Liver (tissue), 3 donors: Measurements from ENCODE around the gene OR2B6.

Source experiments
- RXRA ChIP-seq, 2 donors: IDR thresholded peaks; 2 replicates each; pipeline ENCODE4 v1.6.1; 2017 to 2018; ENCODE audit warnings: antibody characterized with exemption in 2 of 2, mild to moderate bottlenecking in 1 of 2
- TF ChIP-seq, protein P1 (sequence below): IDR thresholded peaks from 2 replicates; pipeline ENCODE4 v1.6.1; 2016; ENCODE audit warnings: antibody characterized with exemption, mild to moderate bottlenecking
- TF ChIP-seq, protein P2 (sequence below): IDR thresholded peaks from 2 replicates; pipeline ENCODE4 v1.6.1; 2016; ENCODE audit warnings: antibody characterized with exemption
- TF ChIP-seq, protein P3 (sequence below): fragments of 150-350 bp; IDR thresholded peaks from 2 replicates; pipeline ENCODE4 v1.5.1; 2017; ENCODE audit warnings: improper control_type of control experiment, low read depth, low read length; ENCODE audit not compliant: missing input control
- TF ChIP-seq, protein P4 (sequence below): IDR thresholded peaks from 2 replicates; pipeline ENCODE4 v1.6.1; 2016; ENCODE audit warnings: antibody characterized with exemption
- donor health status: healthy.
- donor health status: healthy.

DNA sequence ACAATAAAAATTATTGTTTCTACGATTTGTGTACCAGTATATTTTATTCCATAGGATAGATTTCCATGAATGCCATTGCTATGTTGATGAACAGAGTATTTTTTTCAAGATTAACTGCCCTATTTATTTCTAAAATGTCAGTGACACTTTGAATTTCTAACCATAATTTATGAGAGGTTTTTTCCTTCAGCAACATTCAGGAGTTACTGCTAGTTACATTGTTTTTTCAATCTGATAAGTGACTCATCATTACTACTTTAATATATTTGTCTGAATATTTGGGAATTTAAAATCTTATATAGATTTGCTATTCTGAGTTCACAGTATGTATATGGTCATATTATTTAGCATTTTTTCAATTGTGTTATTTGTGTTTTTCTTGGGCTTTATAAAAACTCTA is 6.0 kb upstream of the OR2B6 start:
- TF ChIP-seq, protein P1, sequence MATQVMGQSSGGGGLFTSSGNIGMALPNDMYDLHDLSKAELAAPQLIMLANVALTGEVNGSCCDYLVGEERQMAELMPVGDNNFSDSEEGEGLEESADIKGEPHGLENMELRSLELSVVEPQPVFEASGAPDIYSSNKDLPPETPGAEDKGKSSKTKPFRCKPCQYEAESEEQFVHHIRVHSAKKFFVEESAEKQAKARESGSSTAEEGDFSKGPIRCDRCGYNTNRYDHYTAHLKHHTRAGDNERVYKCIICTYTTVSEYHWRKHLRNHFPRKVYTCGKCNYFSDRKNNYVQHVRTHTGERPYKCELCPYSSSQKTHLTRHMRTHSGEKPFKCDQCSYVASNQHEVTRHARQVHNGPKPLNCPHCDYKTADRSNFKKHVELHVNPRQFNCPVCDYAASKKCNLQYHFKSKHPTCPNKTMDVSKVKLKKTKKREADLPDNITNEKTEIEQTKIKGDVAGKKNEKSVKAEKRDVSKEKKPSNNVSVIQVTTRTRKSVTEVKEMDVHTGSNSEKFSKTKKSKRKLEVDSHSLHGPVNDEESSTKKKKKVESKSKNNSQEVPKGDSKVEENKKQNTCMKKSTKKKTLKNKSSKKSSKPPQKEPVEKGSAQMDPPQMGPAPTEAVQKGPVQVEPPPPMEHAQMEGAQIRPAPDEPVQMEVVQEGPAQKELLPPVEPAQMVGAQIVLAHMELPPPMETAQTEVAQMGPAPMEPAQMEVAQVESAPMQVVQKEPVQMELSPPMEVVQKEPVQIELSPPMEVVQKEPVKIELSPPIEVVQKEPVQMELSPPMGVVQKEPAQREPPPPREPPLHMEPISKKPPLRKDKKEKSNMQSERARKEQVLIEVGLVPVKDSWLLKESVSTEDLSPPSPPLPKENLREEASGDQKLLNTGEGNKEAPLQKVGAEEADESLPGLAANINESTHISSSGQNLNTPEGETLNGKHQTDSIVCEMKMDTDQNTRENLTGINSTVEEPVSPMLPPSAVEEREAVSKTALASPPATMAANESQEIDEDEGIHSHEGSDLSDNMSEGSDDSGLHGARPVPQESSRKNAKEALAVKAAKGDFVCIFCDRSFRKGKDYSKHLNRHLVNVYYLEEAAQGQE = no peak
- TF ChIP-seq, protein P2, sequence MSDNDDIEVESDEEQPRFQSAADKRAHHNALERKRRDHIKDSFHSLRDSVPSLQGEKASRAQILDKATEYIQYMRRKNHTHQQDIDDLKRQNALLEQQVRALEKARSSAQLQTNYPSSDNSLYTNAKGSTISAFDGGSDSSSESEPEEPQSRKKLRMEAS = no peak
- TF ChIP-seq, protein P3, sequence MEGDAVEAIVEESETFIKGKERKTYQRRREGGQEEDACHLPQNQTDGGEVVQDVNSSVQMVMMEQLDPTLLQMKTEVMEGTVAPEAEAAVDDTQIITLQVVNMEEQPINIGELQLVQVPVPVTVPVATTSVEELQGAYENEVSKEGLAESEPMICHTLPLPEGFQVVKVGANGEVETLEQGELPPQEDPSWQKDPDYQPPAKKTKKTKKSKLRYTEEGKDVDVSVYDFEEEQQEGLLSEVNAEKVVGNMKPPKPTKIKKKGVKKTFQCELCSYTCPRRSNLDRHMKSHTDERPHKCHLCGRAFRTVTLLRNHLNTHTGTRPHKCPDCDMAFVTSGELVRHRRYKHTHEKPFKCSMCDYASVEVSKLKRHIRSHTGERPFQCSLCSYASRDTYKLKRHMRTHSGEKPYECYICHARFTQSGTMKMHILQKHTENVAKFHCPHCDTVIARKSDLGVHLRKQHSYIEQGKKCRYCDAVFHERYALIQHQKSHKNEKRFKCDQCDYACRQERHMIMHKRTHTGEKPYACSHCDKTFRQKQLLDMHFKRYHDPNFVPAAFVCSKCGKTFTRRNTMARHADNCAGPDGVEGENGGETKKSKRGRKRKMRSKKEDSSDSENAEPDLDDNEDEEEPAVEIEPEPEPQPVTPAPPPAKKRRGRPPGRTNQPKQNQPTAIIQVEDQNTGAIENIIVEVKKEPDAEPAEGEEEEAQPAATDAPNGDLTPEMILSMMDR = no peak
- no peak for TF ChIP-seq RXRA (IDR thresholded peaks at IDR 0.05)
- TF ChIP-seq, protein P4, sequence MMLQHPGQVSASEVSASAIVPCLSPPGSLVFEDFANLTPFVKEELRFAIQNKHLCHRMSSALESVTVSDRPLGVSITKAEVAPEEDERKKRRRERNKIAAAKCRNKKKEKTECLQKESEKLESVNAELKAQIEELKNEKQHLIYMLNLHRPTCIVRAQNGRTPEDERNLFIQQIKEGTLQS = no peak
